ENCODE results near the gene CCL23. TPM values are rescaled to one million over a fixed set of nuclear protein-coding genes. Genes with fewer than 3 reads are reported as not detected.

CCL23 gene
- total RNA-seq, 1 donor, result not detected

DNA sequence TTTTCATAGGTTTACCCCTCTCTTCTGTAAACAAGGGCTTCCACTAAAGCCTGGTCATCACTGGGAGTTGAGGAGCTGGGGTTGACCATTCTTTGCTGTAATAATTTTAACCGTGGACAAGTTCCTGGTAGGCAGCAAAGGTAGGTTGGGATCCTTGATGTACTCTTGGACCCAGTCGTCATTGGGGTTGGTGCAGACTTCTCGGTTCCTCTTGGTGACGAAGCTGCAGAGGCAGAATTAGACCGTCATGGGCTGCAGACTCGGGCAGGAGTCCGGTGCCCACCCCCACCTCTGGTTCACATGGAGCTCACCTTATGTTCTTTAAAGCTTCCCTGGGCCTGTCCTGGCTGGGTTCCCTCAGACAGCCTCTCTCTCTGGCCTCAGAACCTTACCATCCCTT lies 40.3 kb downstream of the CCL23 start:
- Histone ChIP-seq H2AFZ (ENCODE audit: low read length) (no peak overlapping the region), H4K20me1 (ENCODE audit: insufficient read depth, low read length) (no peaks in the 10 kb centered on the region), H3K79me2 (ENCODE audit: insufficient read depth, low read length) (no peaks in the 10 kb centered on the region), H3K9me3 (ENCODE audit: low read depth, low read length) (no peaks in the 10 kb centered on the region), H3K36me3 (ENCODE audit: insufficient read depth, low read length) (no peaks in the 10 kb centered on the region), H3K4me2 (ENCODE audit: insufficient read depth, low read length) (no peak overlapping the region), H3K4me3 (ENCODE audit: insufficient read depth, low read length) (no peak overlapping the region), H3K27me3 (ENCODE audit: insufficient read depth, low read length) (peaks cover 4% of the 10 kb centered on the region), H3K4me1 (ENCODE audit: insufficient read depth, low read length) (peaks cover 6% of the 10 kb centered on the region), H3K27ac (ENCODE audit: low read depth, low read length) (no peak overlapping the region)
- no peak for DNase-seq (ENCODE audit: insufficient read length, low spot score, missing footprints)
- TF ChIP-seq, protein P1, sequence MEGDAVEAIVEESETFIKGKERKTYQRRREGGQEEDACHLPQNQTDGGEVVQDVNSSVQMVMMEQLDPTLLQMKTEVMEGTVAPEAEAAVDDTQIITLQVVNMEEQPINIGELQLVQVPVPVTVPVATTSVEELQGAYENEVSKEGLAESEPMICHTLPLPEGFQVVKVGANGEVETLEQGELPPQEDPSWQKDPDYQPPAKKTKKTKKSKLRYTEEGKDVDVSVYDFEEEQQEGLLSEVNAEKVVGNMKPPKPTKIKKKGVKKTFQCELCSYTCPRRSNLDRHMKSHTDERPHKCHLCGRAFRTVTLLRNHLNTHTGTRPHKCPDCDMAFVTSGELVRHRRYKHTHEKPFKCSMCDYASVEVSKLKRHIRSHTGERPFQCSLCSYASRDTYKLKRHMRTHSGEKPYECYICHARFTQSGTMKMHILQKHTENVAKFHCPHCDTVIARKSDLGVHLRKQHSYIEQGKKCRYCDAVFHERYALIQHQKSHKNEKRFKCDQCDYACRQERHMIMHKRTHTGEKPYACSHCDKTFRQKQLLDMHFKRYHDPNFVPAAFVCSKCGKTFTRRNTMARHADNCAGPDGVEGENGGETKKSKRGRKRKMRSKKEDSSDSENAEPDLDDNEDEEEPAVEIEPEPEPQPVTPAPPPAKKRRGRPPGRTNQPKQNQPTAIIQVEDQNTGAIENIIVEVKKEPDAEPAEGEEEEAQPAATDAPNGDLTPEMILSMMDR (IDR thresholded peaks at IDR 0.05; ENCODE audit: extremely low read depth, low read depth, low read length), result no peak

DNA sequence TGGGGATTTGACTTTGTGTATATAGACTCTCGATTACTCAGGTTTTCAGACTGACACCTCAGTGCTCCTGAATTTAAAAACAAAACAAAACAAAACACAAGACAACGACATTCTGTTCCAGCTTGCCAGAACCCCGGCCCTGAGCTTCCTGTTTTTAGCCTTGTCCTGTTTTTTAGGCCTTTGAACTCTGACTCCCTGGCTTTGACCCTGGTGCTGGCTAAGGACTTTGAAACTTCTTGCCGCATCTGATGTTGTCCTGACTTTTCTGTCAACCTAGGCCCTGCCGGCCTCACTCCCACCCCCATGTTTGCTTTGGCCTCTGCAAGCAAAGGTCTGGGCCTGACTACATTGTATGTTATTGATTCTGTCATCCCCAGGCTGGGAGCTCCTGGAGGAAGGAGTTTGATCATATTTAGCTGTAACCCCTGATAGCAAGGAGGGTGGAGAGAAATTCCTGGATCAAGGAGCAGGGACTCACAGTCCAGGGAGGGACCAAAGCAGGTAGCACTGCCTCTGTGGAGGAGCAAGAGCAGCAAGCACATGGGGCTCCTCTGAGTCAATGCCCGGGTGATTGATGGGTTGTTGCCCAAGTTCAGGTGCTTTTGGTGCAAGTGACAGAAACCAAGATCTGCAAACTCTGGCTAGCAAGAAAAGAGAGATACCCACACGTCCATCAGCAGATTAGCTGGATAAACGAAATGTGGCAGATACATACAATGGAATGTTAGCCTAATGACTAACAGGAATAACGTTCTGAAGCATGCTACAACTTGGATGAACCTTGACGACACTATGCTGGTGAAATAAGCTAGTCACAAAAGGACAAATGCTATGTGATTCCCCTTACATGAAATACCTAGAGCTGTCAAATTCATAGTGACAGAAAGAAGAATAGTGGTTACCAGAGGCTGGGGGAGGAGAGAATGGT lies 44.2 kb downstream of the CCL23 start:
- no peak overlapping the region for H3K4me2 ChIP-seq (ENCODE audit: insufficient read depth, low read length)
- H3K4me1 ChIP-seq (ENCODE audit: insufficient read depth, low read length), result peaks cover 6% of the 10 kb centered on the region
- peak; percentile 18 for DNase-seq (ENCODE audit: insufficient read length, low spot score, missing footprints)

DNA sequence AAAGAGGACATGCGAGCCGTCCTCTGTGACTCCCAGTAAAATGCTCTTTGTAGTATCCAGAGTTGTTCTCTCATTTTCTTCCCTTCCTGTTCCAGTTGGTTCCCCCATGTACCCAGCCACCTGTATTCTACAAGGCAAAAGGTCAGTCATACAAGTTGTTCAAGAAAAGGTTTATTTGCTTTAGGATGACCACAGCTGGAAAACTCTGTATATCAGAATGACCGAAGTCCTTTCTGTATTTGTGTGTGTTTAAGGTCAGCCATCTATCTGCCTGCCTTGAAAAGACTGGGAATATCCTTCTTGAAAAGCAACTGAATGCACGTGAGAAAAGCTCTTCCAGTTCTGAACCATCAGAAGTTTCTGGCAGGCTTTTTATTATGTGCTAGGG lies 44.8 kb downstream of the CCL23 start:
- Histone ChIP-seq H3K36me3 (ENCODE audit: insufficient read depth, low read length) (no peaks in the 10 kb centered on the region), H3K4me2 (ENCODE audit: insufficient read depth, low read length) (no peak overlapping the region), H3K4me3 (ENCODE audit: insufficient read depth, low read length) (no peak overlapping the region), H3K27ac (ENCODE audit: low read depth, low read length) (no peak overlapping the region), H4K20me1 (ENCODE audit: insufficient read depth, low read length) (no peaks in the 10 kb centered on the region), H2AFZ (ENCODE audit: low read length) (peak overlapping the region; percentile 53), H3K9me3 (ENCODE audit: low read depth, low read length) (no peaks in the 10 kb centered on the region), H3K27me3 (ENCODE audit: insufficient read depth, low read length) (no peaks in the 10 kb centered on the region), H3K4me1 (ENCODE audit: insufficient read depth, low read length) (peaks cover 6% of the 10 kb centered on the region), H3K79me2 (ENCODE audit: insufficient read depth, low read length) (no peaks in the 10 kb centered on the region)
- TF ChIP-seq, protein P1 (IDR thresholded peaks at IDR 0.05; ENCODE audit: extremely low read depth, low read depth, low read length), result no peak
- DNase-seq (ENCODE audit: insufficient read length, low spot score, missing footprints), result no peak

More for the DNA sequence above, 44.2 kb downstream of the CCL23 start:
- H3K27ac ChIP-seq (ENCODE audit: low read depth, low read length), result no peak overlapping the region
- no peaks in the 10 kb centered on the region for H3K36me3 ChIP-seq (ENCODE audit: insufficient read depth, low read length)
- no peak overlapping the region for H3K4me3 ChIP-seq (ENCODE audit: insufficient read depth, low read length)
- TF ChIP-seq, protein P1 (IDR thresholded peaks at IDR 0.05; ENCODE audit: extremely low read depth, low read depth, low read length), result no peak
- H3K27me3 ChIP-seq (ENCODE audit: insufficient read depth, low read length), result no peaks in the 10 kb centered on the region
- H3K79me2 ChIP-seq (ENCODE audit: insufficient read depth, low read length), result no peaks in the 10 kb centered on the region
- H4K20me1 ChIP-seq (ENCODE audit: insufficient read depth, low read length), result no peaks in the 10 kb centered on the region
- peak overlapping the region; percentile 53 for H2AFZ ChIP-seq (ENCODE audit: low read length)
- H3K9me3 ChIP-seq (ENCODE audit: low read depth, low read length), result no peaks in the 10 kb centered on the region

DNA sequence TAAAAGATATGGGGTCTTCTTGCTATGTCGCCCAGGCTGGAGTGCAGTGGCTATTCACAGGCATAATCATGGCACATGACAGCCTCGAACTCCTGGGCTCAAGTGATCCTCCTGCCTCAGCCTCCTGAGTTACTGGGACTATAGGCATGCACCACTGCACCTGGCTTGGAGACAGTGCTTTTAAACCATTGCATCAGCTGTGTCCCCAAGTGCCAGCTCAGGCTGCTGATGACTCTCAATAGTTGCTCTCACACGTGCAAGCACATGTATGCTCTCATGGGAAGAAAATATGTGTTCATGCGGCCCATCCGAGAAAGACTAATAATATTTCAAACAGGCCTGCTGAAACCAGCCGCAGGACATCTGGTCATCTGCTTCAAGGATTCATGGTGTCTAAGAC lies 45.2 kb downstream of the CCL23 start:
- no peak overlapping the region for H3K27ac ChIP-seq (ENCODE audit: low read depth, low read length)
- no peak overlapping the region for H3K4me3 ChIP-seq (ENCODE audit: insufficient read depth, low read length)
- H2AFZ ChIP-seq (ENCODE audit: low read length), result no peak overlapping the region
- TF ChIP-seq, protein P1 (IDR thresholded peaks at IDR 0.05; ENCODE audit: extremely low read depth, low read depth, low read length), result no peak
- no peak overlapping the region for H3K4me2 ChIP-seq (ENCODE audit: insufficient read depth, low read length)
- no peaks in the 10 kb centered on the region for H3K36me3 ChIP-seq (ENCODE audit: insufficient read depth, low read length)
- H3K4me1 ChIP-seq (ENCODE audit: insufficient read depth, low read length), result peaks cover 6% of the 10 kb centered on the region
- no peaks in the 10 kb centered on the region for H3K9me3 ChIP-seq (ENCODE audit: low read depth, low read length)
- no peak for DNase-seq (ENCODE audit: insufficient read length, low spot score, missing footprints)
- H3K79me2 ChIP-seq (ENCODE audit: insufficient read depth, low read length), result no peaks in the 10 kb centered on the region
- H4K20me1 ChIP-seq (ENCODE audit: insufficient read depth, low read length), result no peaks in the 10 kb centered on the region
- no peaks in the 10 kb centered on the region for H3K27me3 ChIP-seq (ENCODE audit: insufficient read depth, low read length)

All from osteoblast (primary cell).